ENCODE measurements around the gene ST3GAL2. TPM values are rescaled to one million over a fixed set of nuclear protein-coding genes. Genes with fewer than 3 reads are reported as not detected.

The ST3GAL2 gene
- total and polyA plus RNA-seq, 9 of the 15 experiments (the other 6 are each of a cell fraction or from before 2014, with no cell fraction given), result 1.5 to 108 (median 34.3) TPM

GRCh38 chr16:70429888-70430666 lies 8.8 kb downstream of the ST3GAL2 start (continued):
- TF ChIP-seq ZNF511 (CRISPR knock-in tag; IDR thresholded peaks at IDR 0.05) (no peak), GMEB1 (CRISPR knock-in tag; IDR thresholded peaks at IDR 0.05) (no peak), RCOR1 (IDR thresholded peaks at IDR 0.05; ENCODE audit: borderline replicate concordance in 1 of 2, low read depth in 2 of 2, low read length in 2 of 2) (no peak), RBM22 (IDR thresholded peaks at IDR 0.05; ENCODE audit: low read depth, low read length, poor library complexity, severe bottlenecking) (no peak), BRCA1 (IDR thresholded peaks at IDR 0.05) (no peak), BRCA1 (CRISPR knock-in tag; IDR thresholded peaks at IDR 0.05) (0 out of 2 replicates have a peak, but pooled peaks have one; percentile 43), ZFP36 (IDR thresholded peaks at IDR 0.05; ENCODE audit: low read depth, low read length, partially characterized antibody) (no peak), ATF7 (IDR thresholded peaks at IDR 0.05) (no peak), TAL1 (IDR thresholded peaks at IDR 0.05) (no peak), SREBF1 (IDR thresholded peaks at IDR 0.05; ENCODE audit: borderline replicate concordance, low read depth, low read length) (no peak), ZNF175 (CRISPR knock-in tag; IDR thresholded peaks at IDR 0.05; ENCODE audit: low read depth) (peak; percentile 13; the same call in 1 of the 2 replicates), ZNF347 (CRISPR knock-in tag; IDR thresholded peaks at IDR 0.05; ENCODE audit: low read depth) (0 out of 2 replicates have a peak, but pooled peaks have one; percentile 36)

Data from K562 (cell line).